Measurements from ENCODE around the gene CCDC86. TPM values are rescaled to one million over a fixed set of nuclear protein-coding genes. Genes with fewer than 3 reads are reported as not detected.

CCDC86 gene
- total RNA-seq, 4 donors from 2014 or later, result 11.5 to 30.5 (median 17.3) TPM

GRCh38 chr11:60842668-60843600 is 1.0 kb downstream of the CCDC86 start:
- no peak for TF ChIP-seq CTCF (IDR thresholded peaks at IDR 0.05; ENCODE audit: low read depth)

- no peak for TF ChIP-seq CTCF (IDR thresholded peaks at IDR 0.05; ENCODE audit: low read depth)
These were observed 2.3 kb downstream of the CCDC86 start for GRCh38 chr11:60844045-60844869.

- no peak for TF ChIP-seq CTCF (IDR thresholded peaks at IDR 0.05; ENCODE audit: low read depth)
These were observed 2.9 kb downstream of the CCDC86 start for GRCh38 chr11:60844870-60845221.

DNA sequence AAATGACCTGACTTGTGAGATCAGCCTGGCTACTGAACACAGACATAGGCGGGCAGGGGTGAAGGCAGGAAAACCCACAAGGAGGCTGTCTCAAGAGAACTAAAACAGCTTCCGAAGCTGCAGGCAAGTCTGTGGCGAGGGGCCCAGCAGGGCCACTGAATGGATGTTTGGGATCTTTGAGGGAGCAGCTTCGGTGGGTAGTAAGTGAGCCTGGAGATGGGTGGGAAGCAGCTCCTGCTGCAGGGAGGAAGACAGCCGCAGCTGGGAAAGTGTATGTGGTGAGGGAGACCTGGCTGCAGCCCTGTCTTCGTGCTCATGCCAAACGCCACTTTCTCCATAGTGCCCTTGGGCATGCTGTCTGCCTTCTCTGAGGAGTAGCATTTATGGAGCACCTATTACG is 3.4 kb downstream of the CCDC86 start:
- no peak for TF ChIP-seq CTCF (IDR thresholded peaks at IDR 0.05; ENCODE audit: low read depth)

DNA sequence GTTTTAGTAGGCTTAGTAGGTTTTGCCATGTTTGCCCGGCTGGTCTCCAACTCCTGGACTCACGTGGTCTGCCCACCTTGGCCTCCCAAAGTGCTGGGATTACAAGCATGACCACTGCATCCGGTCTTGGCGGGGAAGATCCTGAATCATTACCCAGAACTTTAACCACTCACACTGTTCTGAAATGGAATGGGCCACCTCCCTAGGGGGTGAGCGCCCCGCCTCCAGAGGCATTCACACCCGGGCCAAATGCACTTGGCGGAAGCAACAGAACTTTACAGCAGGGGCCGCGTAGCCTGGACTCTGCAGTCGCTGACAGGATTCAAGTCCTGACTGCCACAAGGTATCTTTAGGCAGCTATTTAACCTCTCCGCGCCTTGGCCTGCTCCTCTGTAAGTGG is 5.4 kb downstream of the CCDC86 start:
- TF ChIP-seq CTCF (IDR thresholded peaks at IDR 0.05; ENCODE audit: low read depth), result no peak

GRCh38 chr11:60847896-60848295 is 6.0 kb downstream of the CCDC86 start:
- TF ChIP-seq CTCF (IDR thresholded peaks at IDR 0.05; ENCODE audit: low read depth), result no peak

DNA sequence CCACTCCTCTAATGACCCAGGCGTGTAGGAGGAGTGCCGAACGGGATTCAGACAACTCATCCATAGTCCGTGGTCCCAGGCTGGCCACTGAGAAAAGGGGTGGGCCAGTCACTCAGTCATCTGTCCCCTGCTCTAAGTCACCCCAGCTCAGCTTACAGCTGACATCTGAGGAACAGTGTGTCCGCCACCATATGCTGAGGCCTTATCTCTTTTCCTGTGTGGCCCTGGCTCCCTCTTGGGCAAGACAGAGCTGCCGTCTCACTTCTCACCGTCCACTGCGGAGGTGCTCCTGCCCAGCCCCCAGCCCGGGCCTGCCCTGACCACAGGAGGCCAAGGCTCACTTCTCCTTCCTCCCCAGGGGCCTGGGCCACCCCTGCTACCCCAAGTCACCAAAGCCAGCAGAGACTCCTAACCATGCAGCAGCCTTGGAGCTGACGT is 6.8 kb downstream of the CCDC86 start:
- no peak for TF ChIP-seq CTCF (IDR thresholded peaks at IDR 0.05; ENCODE audit: low read depth)

All from subcutaneous adipose tissue (tissue), 4 donors.